Measurements from ENCODE around the gene AGBL4. TPM values are rescaled to one million over a fixed set of nuclear protein-coding genes. Genes with fewer than 3 reads are reported as not detected.
"Not testable (repeated sequence)": the region's sequence is repeated elsewhere in the genome, so short reads cannot be mapped to it uniquely, and the experiment has no call there.

The AGBL4 gene
- polyA plus RNA-seq = not detected

- Mint-ChIP-seq H3K27me3 (ENCODE audit: low read depth in 3 of 3) (peaks cover 3 to 4% (median 4%) of the 10 kb centered on the region in 3 donors), H3K4me1 (peaks cover 3 to 5% of the 10 kb centered on the region in 2 donors), H3K4me3 (peak within 1 kb of the TSS in 2 of 5 donors; percentile 6 to 45), H3K27ac (no peak within 1 kb of the TSS), H3K36me3 (no peaks in the 10 kb centered on the region), H3K9me3 (no peaks in the 10 kb centered on the region)
- no peak for DNase-seq
Measured at GRCh38 chr1:50023292-50024159, at the start of gene AGBL4. TSS of gene AGBL4 (minus strand) at chr1:50023954.

- peaks cover 0 to 2% (median 0%) of the 10 kb centered on the region in 6 donors for H3K9me3 Mint-ChIP-seq
- H3K27ac Mint-ChIP-seq = no peak overlapping the region
- H3K27me3 Mint-ChIP-seq (ENCODE audit: low read depth in 3 of 3) = peaks cover 0 to 5% (median 4%) of the 10 kb centered on the region in 3 donors
- no peak for DNase-seq
- no peak overlapping the region for H3K4me3 Mint-ChIP-seq
- no peaks in the 10 kb centered on the region for H3K36me3 Mint-ChIP-seq
- H3K4me1 Mint-ChIP-seq = no peaks in the 10 kb centered on the region
Measured at GRCh38 chr1:50066806-50067205, 43.1 kb upstream of the AGBL4 start.

- Mint-ChIP-seq H3K36me3 (no peaks in the 10 kb centered on the region), H3K9me3 (peaks cover 0 to 2% (median 0%) of the 10 kb centered on the region in 6 donors), H3K4me1 (no peaks in the 10 kb centered on the region), H3K27me3 (ENCODE audit: low read depth in 3 of 3) (peaks cover 0 to 5% (median 0%) of the 10 kb centered on the region in 3 donors), H3K27ac (no peak overlapping the region), H3K4me3 (no peak overlapping the region)
- no peak for DNase-seq
Measured at GRCh38 chr1:50060279-50060678, 36.5 kb upstream of the AGBL4 start.

GRCh38 chr1:50048791-50049190 lies 25.0 kb upstream of the AGBL4 start:
- no peak overlapping the region for H3K4me3 Mint-ChIP-seq
- H3K27me3 Mint-ChIP-seq (ENCODE audit: low read depth in 3 of 3) = peaks cover 7 to 17% (median 14%) of the 10 kb centered on the region in 3 donors
- H3K27ac Mint-ChIP-seq = no peak overlapping the region

GRCh38 chr1:50047916-50048694 lies 24.4 kb upstream of the AGBL4 start:
- peaks cover 0 to 15% (median 0%) of the 10 kb centered on the region in 6 donors for H3K9me3 Mint-ChIP-seq
- no peak overlapping the region for H3K4me3 Mint-ChIP-seq
- H3K27ac Mint-ChIP-seq = no peak overlapping the region
- no peaks in the 10 kb centered on the region for H3K36me3 Mint-ChIP-seq
- H3K27me3 Mint-ChIP-seq (ENCODE audit: low read depth in 3 of 3) = peaks cover 7 to 17% (median 13%) of the 10 kb centered on the region in 3 donors
- no peaks in the 10 kb centered on the region for H3K4me1 Mint-ChIP-seq
- no peak for DNase-seq

More at GRCh38 chr1:50048791-50049190, 25.0 kb upstream of the AGBL4 start:
- peaks cover 0 to 15% (median under 1%) of the 10 kb centered on the region in 6 donors for H3K9me3 Mint-ChIP-seq
- no peak for DNase-seq
- H3K4me1 Mint-ChIP-seq = no peaks in the 10 kb centered on the region
- H3K36me3 Mint-ChIP-seq = no peaks in the 10 kb centered on the region

GRCh38 chr1:50038237-50038809 lies 14.6 kb upstream of the AGBL4 start:
- Mint-ChIP-seq H3K27ac (no peak overlapping the region), H3K9me3 (peaks cover 0 to 10% (median 3%) of the 10 kb centered on the region in 6 donors), H3K4me1 (no peaks in the 10 kb centered on the region), H3K36me3 (no peaks in the 10 kb centered on the region), H3K27me3 (ENCODE audit: low read depth in 3 of 3) (peaks cover 2 to 12% (median 4%) of the 10 kb centered on the region in 3 donors), H3K4me3 (no peak overlapping the region)
- no peak for DNase-seq

GRCh38 chr1:50027794-50028193 lies 4.0 kb upstream of the AGBL4 start:
- peaks cover 3 to 5% of the 10 kb centered on the region in 2 donors for H3K4me1 Mint-ChIP-seq
- peaks cover 2 to 4% (median 3%) of the 10 kb centered on the region in 3 donors for H3K27me3 Mint-ChIP-seq (ENCODE audit: low read depth in 3 of 3)
- H3K36me3 Mint-ChIP-seq = no peaks in the 10 kb centered on the region
- no peak for DNase-seq
- no peak overlapping the region for H3K4me3 Mint-ChIP-seq
- H3K9me3 Mint-ChIP-seq = peaks cover 0 to 6% (median 0%) of the 10 kb centered on the region in 6 donors
- H3K27ac Mint-ChIP-seq = no peak overlapping the region

- Mint-ChIP-seq H3K4me3 (no peak overlapping the region), H3K27me3 (ENCODE audit: low read depth in 3 of 3) (peaks cover 0 to 2% (median 2%) of the 10 kb centered on the region in 3 donors), H3K36me3 (no peaks in the 10 kb centered on the region), H3K4me1 (no peaks in the 10 kb centered on the region), H3K9me3 (peaks cover 2 to 38% (median 18%) of the 10 kb centered on the region in 6 donors), H3K27ac (no peak overlapping the region)
- no peak for DNase-seq
Measured at GRCh38 chr1:49995734-49996133, 28.0 kb downstream of the AGBL4 start.

- H3K4me3 Mint-ChIP-seq = no peak overlapping the region
- no peak for DNase-seq
- H3K27ac Mint-ChIP-seq = no peak overlapping the region
- H3K9me3 Mint-ChIP-seq = peaks cover 0 to 5% (median 3%) of the 10 kb centered on the region in 6 donors
- H3K36me3 Mint-ChIP-seq = no peaks in the 10 kb centered on the region
- peaks cover 0 to 4% (median 0%) of the 10 kb centered on the region in 3 donors for H3K27me3 Mint-ChIP-seq (ENCODE audit: low read depth in 3 of 3)
- H3K4me1 Mint-ChIP-seq = no peaks in the 10 kb centered on the region
Measured at GRCh38 chr1:49971088-49971487, 52.7 kb downstream of the AGBL4 start.

- H3K27me3 Mint-ChIP-seq (ENCODE audit: low read depth in 3 of 3) = no peaks in the 10 kb centered on the region
- no peaks in the 10 kb centered on the region for H3K36me3 Mint-ChIP-seq
- no peak overlapping the region for H3K4me3 Mint-ChIP-seq
- H3K9me3 Mint-ChIP-seq = peaks cover 0 to 8% (median under 1%) of the 10 kb centered on the region in 6 donors
- DNase-seq = no peak
- no peaks in the 10 kb centered on the region for H3K4me1 Mint-ChIP-seq
- H3K27ac Mint-ChIP-seq = no peak overlapping the region
Measured at GRCh38 chr1:49951385-49951784, 72.4 kb downstream of the AGBL4 start.

- not testable (repeated sequence) for H3K36me3 Mint-ChIP-seq; DNase-seq; H3K27ac Mint-ChIP-seq; H3K4me3 Mint-ChIP-seq; H3K27me3 Mint-ChIP-seq (ENCODE audit: low read depth in 3 of 3); H3K4me1 Mint-ChIP-seq
- H3K9me3 Mint-ChIP-seq = peaks cover 1 to 16% (median 8%) of the 10 kb centered on the region in 6 donors
Measured at GRCh38 chr1:49915301-49915700, 108.5 kb downstream of the AGBL4 start.

GRCh38 chr1:49906365-49906764 lies 117.4 kb downstream of the AGBL4 start:
- no peaks in the 10 kb centered on the region for H3K4me1 Mint-ChIP-seq
- no peak overlapping the region for H3K4me3 Mint-ChIP-seq
- peaks cover 2 to 8% (median 6%) of the 10 kb centered on the region in 6 donors for H3K9me3 Mint-ChIP-seq
- H3K27ac Mint-ChIP-seq = no peak overlapping the region
- H3K27me3 Mint-ChIP-seq (ENCODE audit: low read depth in 3 of 3) = peaks cover 0 to 2% (median 0%) of the 10 kb centered on the region in 3 donors
- no peaks in the 10 kb centered on the region for H3K36me3 Mint-ChIP-seq
- no peak for DNase-seq

- Mint-ChIP-seq H3K4me3 (no peak overlapping the region), H3K9me3 (peaks cover 6 to 23% (median 12%) of the 10 kb centered on the region in 6 donors), H3K27me3 (ENCODE audit: low read depth in 3 of 3) (peaks cover 0 to under 1% (median 0%) of the 10 kb centered on the region in 3 donors), H3K27ac (no peak overlapping the region), H3K4me1 (no peaks in the 10 kb centered on the region), H3K36me3 (no peaks in the 10 kb centered on the region)
- no peak for DNase-seq
Measured at GRCh38 chr1:49864581-49864980, 159.2 kb downstream of the AGBL4 start.

All from immature natural killer cell (primary cell).